GM19351 (cell line): ENCODE data around the gene KCNIP1.

Source experiments
- ATAC-seq: cut with Tn5 transposase; IDR thresholded peaks from one replicate; pipeline ENCODE4 v1.9.1; 2021; ENCODE audit warnings: mild to moderate bottlenecking, moderate library complexity; ENCODE audit not compliant: unreplicated experiment

KCNIP1 gene

GRCh38 chr5:170626507-170627150 lies 122.8 kb downstream of the KCNIP1 start:
- ATAC-seq, result no peak

GRCh38 chr5:170627271-170627670 lies 123.5 kb downstream of the KCNIP1 start:
- no peak for ATAC-seq

- no peak for ATAC-seq
These were observed 124.2 kb downstream of the KCNIP1 start for GRCh38 chr5:170628028-170628427.

GRCh38 chr5:170628691-170629565 lies 125.1 kb downstream of the KCNIP1 start:
- ATAC-seq, result no peak

GRCh38 chr5:170629566-170630175 lies 125.9 kb downstream of the KCNIP1 start:
- ATAC-seq, result no peak

GRCh38 chr5:170630226-170630625 lies 126.4 kb downstream of the KCNIP1 start:
- ATAC-seq, result no peak

- ATAC-seq, result no peak
These were observed 126.9 kb downstream of the KCNIP1 start for GRCh38 chr5:170630711-170631141.

GRCh38 chr5:170631466-170632195 lies 127.8 kb downstream of the KCNIP1 start:
- ATAC-seq, result no peak

- ATAC-seq, result peak; percentile 15
These were observed 128.6 kb downstream of the KCNIP1 start for GRCh38 chr5:170632266-170632984.

- ATAC-seq, result peak; percentile 68
These were observed 129.1 kb downstream of the KCNIP1 start for GRCh38 chr5:170632985-170633234.

- ATAC-seq, result peak; percentile 10
These were observed 129.6 kb downstream of the KCNIP1 start for GRCh38 chr5:170633235-170634081.

GRCh38 chr5:170634256-170634990 lies 130.6 kb downstream of the KCNIP1 start:
- ATAC-seq, result no peak

GRCh38 chr5:170635706-170636105 lies 131.9 kb downstream of the KCNIP1 start:
- no peak for ATAC-seq

GRCh38 chr5:170636206-170636605 lies 132.4 kb downstream of the KCNIP1 start:
- ATAC-seq, result no peak

- ATAC-seq, result no peak
These were observed 133.1 kb downstream of the KCNIP1 start for GRCh38 chr5:170636801-170637477.

GRCh38 chr5:170638051-170638450 lies 134.2 kb downstream of the KCNIP1 start:
- no peak for ATAC-seq

GRCh38 chr5:170638454-170639220 lies 134.8 kb downstream of the KCNIP1 start:
- ATAC-seq, result peak; percentile 88
